Left renal pelvis (tissue), 4 donors: ENCODE results near the gene TRMT10C. TPM values are rescaled to one million over a fixed set of nuclear protein-coding genes. Genes with fewer than 3 reads are reported as not detected.
"Not testable (repeated sequence)": the region's sequence is repeated elsewhere in the genome, so short reads cannot be mapped to it uniquely, and the experiment has no call there.

Experiments used
- DNase-seq, 4 donors: peaks; one replicate each; pipeline ENCODE4 v3.0.0-alpha.2; 2013; ENCODE audit warnings: low read depth in 4 of 4, low spot score in 3 of 4
- polyA plus RNA-seq, 4 donors: library from polyadenylated mRNA; unstranded; fragments of 120-200 nt; gene quantifications; one replicate each; pipeline ENCODE4 v1.2.1, GENCODE V29; 2013; ENCODE audit not compliant: insufficient read length in 4 of 4

Gene TRMT10C
- polyA plus RNA-seq, 4 donors = 25.1 to 45.5 (median 31.9) TPM

- DNase-seq = no peak
Measured at GRCh38 chr3:101544161-101544850, 17.4 kb upstream of the TRMT10C start.

- no peak for DNase-seq
Measured at GRCh38 chr3:101548527-101549105, 13.1 kb upstream of the TRMT10C start.

GRCh38 chr3:101549473-101549872 is 12.2 kb upstream of the TRMT10C start:
- DNase-seq = no peak

- not testable (repeated sequence) for DNase-seq
Measured at GRCh38 chr3:101551359-101552081, 10.1 kb upstream of the TRMT10C start.

GRCh38 chr3:101553381-101553780 is 8.3 kb upstream of the TRMT10C start:
- not testable (repeated sequence) for DNase-seq

GRCh38 chr3:101556064-101556463 is 5.6 kb upstream of the TRMT10C start:
- DNase-seq = no peak

GRCh38 chr3:101567528-101568317 is 6.1 kb downstream of the TRMT10C start:
- DNase-seq = no peak

GRCh38 chr3:101571028-101571895 is 9.6 kb downstream of the TRMT10C start:
- no peak for DNase-seq

- peak; percentile 98 to 99 (median 98) for DNase-seq
Measured at GRCh38 chr3:101573449-101574387, 12.1 kb downstream of the TRMT10C start, which contains the start of gene PCNP. TSS of gene PCNP (plus strand) at chr3:101574180. CDS start at chr3:101574216, 36 bp downstream.

- DNase-seq = peak; percentile 43 to 55 (median 48)
Measured at GRCh38 chr3:101574388-101575112, 12.9 kb downstream of the TRMT10C start.

GRCh38 chr3:101577286-101577685 is 15.6 kb downstream of the TRMT10C start:
- DNase-seq = no peak

GRCh38 chr3:101588616-101589015 is 26.9 kb downstream of the TRMT10C start:
- no peak for DNase-seq

GRCh38 chr3:101591071-101591470 is 29.4 kb downstream of the TRMT10C start:
- DNase-seq = no peak

- no peak for DNase-seq
Measured at GRCh38 chr3:101602731-101603130, 41.1 kb downstream of the TRMT10C start.

GRCh38 chr3:101603184-101603583 is 41.5 kb downstream of the TRMT10C start:
- no peak for DNase-seq

- DNase-seq = not testable (repeated sequence)
Measured at GRCh38 chr3:101605398-101605797, 43.7 kb downstream of the TRMT10C start.

GRCh38 chr3:101611023-101611422 is 49.4 kb downstream of the TRMT10C start:
- DNase-seq = no peak

GRCh38 chr3:101613014-101613413 is 51.3 kb downstream of the TRMT10C start:
- not testable (repeated sequence) for DNase-seq
